Stomach (tissue), 4 donors: ENCODE data around the gene CARD6.

Source experiments
- CTCF ChIP-seq, 7 experiments: fragments of 450-650 bp in 4 of 7; fragments of 200-600 bp in 3 of 7; sonication (generic) in 3 of 7; IDR thresholded peaks; one replicate each; pipeline ENCODE4 v1.5.1; 2016 to 2019; ENCODE audit warnings: antibody characterized with exemption in 7 of 7, control low read depth in 2 of 7, mild to moderate bottlenecking in 1 of 7
- EP300 ChIP-seq: sonication (generic); formaldehyde crosslinking; IDR thresholded peaks from one replicate; pipeline ENCODE4 v1.6.1; 2017; ENCODE audit warnings: antibody characterized with exemption

- TF ChIP-seq EP300 (no peak), CTCF (IDR thresholded peaks at IDR 0.05) (no peak)
These were observed 9.6 kb upstream of the CARD6 start for GRCh38 chr5:40831346-40832210.
